DND-41 (cell line): Measurements from ENCODE around the gene CPLANE1.
"Not testable (repeated sequence)": the region's sequence is repeated elsewhere in the genome, so short reads cannot be mapped to it uniquely, and the experiment has no call there.

Experiments used
- ATAC-seq: fragments of 200-7000 bp; cut with Tn5 transposase; 3 replicates; pipeline ENCODE4 v1.9.1; 2021; ENCODE audit warnings: low read depth; ENCODE audit not compliant: insufficient read depth
- DNase-seq: peaks from one replicate; pipeline ENCODE4 v3.0.0-alpha.2; 2020
- H2AFZ ChIP-seq: 2 replicates; pipeline ENCODE4 v1.6.0; 2012; ENCODE audit warnings: low read depth, low read length
- H3K27ac ChIP-seq: 2 replicates; pipeline ENCODE4 v1.5.1; 2012; ENCODE audit warnings: low read length, inconsistent platforms
- H3K27me3 ChIP-seq: fragments of 200-600 bp; sonication (generic); 2 replicates; pipeline ENCODE4 v1.6.0; 2012; ENCODE audit warnings: low read length, mild to moderate bottlenecking, inconsistent platforms; ENCODE audit not compliant: insufficient read depth, poor library complexity
- H3K36me3 ChIP-seq: 2 replicates; pipeline ENCODE4 v1.5.1; 2012; ENCODE audit warnings: low read length, inconsistent platforms; ENCODE audit not compliant: insufficient read depth
- H3K4me1 ChIP-seq: 2 replicates; pipeline ENCODE4 v1.5.1; 2012; ENCODE audit warnings: mild to moderate bottlenecking, low read length; ENCODE audit not compliant: insufficient read depth
- H3K4me2 ChIP-seq: 2 replicates; pipeline ENCODE4 v1.6.0; 2012; ENCODE audit warnings: mild to moderate bottlenecking, moderate library complexity, low read length, inconsistent platforms; ENCODE audit not compliant: insufficient read depth
- H3K4me3 ChIP-seq, 2 experiments: fragments of 200-600 bp in 1 of 2; shearing (Covaris generic) in 1 of 2; 2 replicates each; pipeline ENCODE4 v1.5.1; 2012 to 2016; ENCODE audit warnings: inconsistent platforms in 2 of 2, low read length in 2 of 2, mild to moderate bottlenecking in 2 of 2, low read depth in 1 of 2, moderate library complexity in 1 of 2
- H3K79me2 ChIP-seq: 2 replicates; pipeline ENCODE4 v1.6.0; 2012; ENCODE audit warnings: low read length, inconsistent platforms; ENCODE audit not compliant: insufficient read depth
- H3K9ac ChIP-seq: 2 replicates; pipeline ENCODE4 v1.6.0; 2012; ENCODE audit warnings: low read depth, mild to moderate bottlenecking, inconsistent platforms, low read length, moderate library complexity
- H3K9me3 ChIP-seq: 2 replicates; pipeline ENCODE4 v1.5.1; 2012; ENCODE audit warnings: low read length, moderate library complexity, mild to moderate bottlenecking, inconsistent platforms; ENCODE audit not compliant: insufficient read depth, severe bottlenecking
- H4K20me1 ChIP-seq: 2 replicates; pipeline ENCODE4 v1.6.0; 2012; ENCODE audit warnings: low read length; ENCODE audit not compliant: insufficient read depth
- EZH2 ChIP-seq: IDR thresholded peaks from 3 replicates; pipeline ENCODE4 v1.6.1; 2012; ENCODE audit warnings: borderline replicate concordance, low read depth, mild to moderate bottlenecking, moderate library complexity, low read length, inconsistent platforms; ENCODE audit not compliant: severe bottlenecking
- TF ChIP-seq, protein P1 (sequence below): IDR thresholded peaks from 2 replicates; pipeline ENCODE4 v1.5.1; 2012; ENCODE audit warnings: borderline replicate concordance, low read length, moderate library complexity, mild to moderate bottlenecking; ENCODE audit not compliant: poor library complexity, severe bottlenecking; ENCODE audit errors: extremely low read depth

Gene CPLANE1

GRCh38 chr5:37272511-37272910 lies 23.3 kb upstream of the CPLANE1 start:
- Histone ChIP-seq H3K4me3 (no peak overlapping the region), H2AFZ (no peak overlapping the region), H3K4me2 (no peak overlapping the region), H3K27ac (no peak overlapping the region), H3K9me3 (no peaks in the 10 kb centered on the region), H3K27me3 (no peaks in the 10 kb centered on the region), H3K79me2 (no peaks in the 10 kb centered on the region), H3K9ac (no peak overlapping the region), H4K20me1 (no peaks in the 10 kb centered on the region), H3K36me3 (no peaks in the 10 kb centered on the region), H3K4me1 (no peaks in the 10 kb centered on the region)
- no peak for ATAC-seq
- no peak for DNase-seq
- TF ChIP-seq EZH2, result no peak
- TF ChIP-seq, protein P1, sequence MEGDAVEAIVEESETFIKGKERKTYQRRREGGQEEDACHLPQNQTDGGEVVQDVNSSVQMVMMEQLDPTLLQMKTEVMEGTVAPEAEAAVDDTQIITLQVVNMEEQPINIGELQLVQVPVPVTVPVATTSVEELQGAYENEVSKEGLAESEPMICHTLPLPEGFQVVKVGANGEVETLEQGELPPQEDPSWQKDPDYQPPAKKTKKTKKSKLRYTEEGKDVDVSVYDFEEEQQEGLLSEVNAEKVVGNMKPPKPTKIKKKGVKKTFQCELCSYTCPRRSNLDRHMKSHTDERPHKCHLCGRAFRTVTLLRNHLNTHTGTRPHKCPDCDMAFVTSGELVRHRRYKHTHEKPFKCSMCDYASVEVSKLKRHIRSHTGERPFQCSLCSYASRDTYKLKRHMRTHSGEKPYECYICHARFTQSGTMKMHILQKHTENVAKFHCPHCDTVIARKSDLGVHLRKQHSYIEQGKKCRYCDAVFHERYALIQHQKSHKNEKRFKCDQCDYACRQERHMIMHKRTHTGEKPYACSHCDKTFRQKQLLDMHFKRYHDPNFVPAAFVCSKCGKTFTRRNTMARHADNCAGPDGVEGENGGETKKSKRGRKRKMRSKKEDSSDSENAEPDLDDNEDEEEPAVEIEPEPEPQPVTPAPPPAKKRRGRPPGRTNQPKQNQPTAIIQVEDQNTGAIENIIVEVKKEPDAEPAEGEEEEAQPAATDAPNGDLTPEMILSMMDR, result no peak

- H3K4me1 ChIP-seq, DNase-seq, H3K9ac ChIP-seq, H3K27ac ChIP-seq, H3K4me2 ChIP-seq, H3K27me3 ChIP-seq, H4K20me1 ChIP-seq, H3K79me2 ChIP-seq, H2AFZ ChIP-seq, H3K9me3 ChIP-seq, H3K36me3 ChIP-seq, H3K4me3 ChIP-seq, ATAC-seq: not testable (repeated sequence)
Observed at GRCh38 chr5:37268100-37268499, 18.9 kb upstream of the CPLANE1 start.

DNA sequence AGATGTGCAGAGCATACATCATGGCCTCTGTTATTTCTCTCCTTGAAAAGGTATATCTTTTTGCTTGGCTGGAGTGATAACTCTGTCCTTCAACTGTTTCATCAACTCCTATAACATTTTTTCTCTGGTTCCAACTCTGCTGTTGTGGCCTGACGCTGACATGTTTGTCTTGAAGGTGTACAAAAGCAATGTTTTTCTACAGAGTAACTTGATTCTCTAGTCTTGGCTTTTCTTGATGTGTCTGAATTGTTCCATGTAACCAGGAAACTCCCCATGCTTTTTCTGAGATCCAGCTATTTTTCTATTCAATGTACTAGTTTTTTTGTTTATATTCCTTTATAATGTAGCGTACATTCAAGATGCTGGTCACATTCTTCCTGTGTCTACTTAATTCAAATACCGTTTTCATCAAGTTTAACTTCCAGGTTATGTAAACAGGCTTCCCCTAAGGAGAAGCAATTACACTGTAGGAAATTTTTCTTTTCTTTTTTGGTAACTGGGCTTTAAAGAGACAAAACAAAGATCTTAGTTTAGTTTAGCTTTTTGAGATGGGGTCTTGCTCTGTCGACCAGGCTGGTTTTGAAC lies 6.7 kb upstream of the CPLANE1 start:
- ATAC-seq, result no peak
- no peaks in the 10 kb centered on the region for H3K27me3 ChIP-seq
- no peaks in the 10 kb centered on the region for H3K79me2 ChIP-seq
- H3K4me3 ChIP-seq, result no peak overlapping the region
- H3K27ac ChIP-seq, result no peak overlapping the region
- H3K4me2 ChIP-seq, result no peak overlapping the region
- H2AFZ ChIP-seq, result no peak overlapping the region; the same call in 1 of the 2 replicates
- H3K36me3 ChIP-seq, result no peaks in the 10 kb centered on the region
- DNase-seq, result no peak
- H4K20me1 ChIP-seq, result no peaks in the 10 kb centered on the region
- peaks cover 5% of the 10 kb centered on the region for H3K9me3 ChIP-seq
- TF ChIP-seq EZH2, result no peak
- TF ChIP-seq, protein P1, result no peak
- no peak overlapping the region for H3K9ac ChIP-seq
- no peaks in the 10 kb centered on the region for H3K4me1 ChIP-seq

- Histone ChIP-seq H3K9me3 (peaks cover 5% of the 10 kb centered on the region), H3K9ac (no peak overlapping the region), H2AFZ (no peak overlapping the region), H3K36me3 (no peaks in the 10 kb centered on the region), H3K27ac (no peak overlapping the region), H4K20me1 (no peaks in the 10 kb centered on the region), H3K4me3 (no peak overlapping the region), H3K4me2 (no peak overlapping the region), H3K27me3 (no peaks in the 10 kb centered on the region), H3K4me1 (peaks cover 6% of the 10 kb centered on the region), H3K79me2 (no peaks in the 10 kb centered on the region)
- DNase-seq (no peak), ATAC-seq (no peak)
- TF ChIP-seq EZH2, result no peak
- TF ChIP-seq, protein P1, result no peak
Observed at GRCh38 chr5:37254581-37254980, 5.4 kb upstream of the CPLANE1 start.
